ENCODE data around the gene PITPNB.

- TF ChIP-seq CTCF (IDR thresholded peaks at IDR 0.05) (no peak), EP300 (IDR thresholded peaks at IDR 0.05) (peak in 2 of 4 donors; percentile 21 to 47)
These were observed 52.6 kb downstream of the PITPNB start for GRCh38 chr22:27866135-27867084.

Data from sigmoid colon (tissue), 4 donors.